HG03066 (cell line): ENCODE results near the gene CTRB2.
"Not testable (repeated sequence)": the region's sequence is repeated elsewhere in the genome, so short reads cannot be mapped to it uniquely, and the experiment has no call there.

Experiments
- ATAC-seq: cut with Tn5 transposase; IDR thresholded peaks from one replicate; pipeline ENCODE4 v1.9.1; 2021; ENCODE audit warnings: low read depth; ENCODE audit not compliant: unreplicated experiment

Gene CTRB2

GRCh38 chr16:75242436-75243078 is 35.6 kb upstream of the CTRB2 start:
- not testable (repeated sequence) for ATAC-seq

- no peak for ATAC-seq
Measured at GRCh38 chr16:75241955-75242354, 35.0 kb upstream of the CTRB2 start.

- ATAC-seq: no peak
Measured at GRCh38 chr16:75241412-75241811, 34.5 kb upstream of the CTRB2 start.

- not testable (repeated sequence) for ATAC-seq
Measured at GRCh38 chr16:75240633-75241032, 33.7 kb upstream of the CTRB2 start.

GRCh38 chr16:75239542-75240122 is 32.7 kb upstream of the CTRB2 start:
- no peak for ATAC-seq

GRCh38 chr16:75238853-75239541 is 32.0 kb upstream of the CTRB2 start:
- ATAC-seq: no peak

- no peak for ATAC-seq
Measured at GRCh38 chr16:75238132-75238852, 31.3 kb upstream of the CTRB2 start.

- no peak for ATAC-seq
Measured at GRCh38 chr16:75237398-75238131, 30.6 kb upstream of the CTRB2 start.

GRCh38 chr16:75236736-75237397 is 29.9 kb upstream of the CTRB2 start:
- ATAC-seq: no peak

- ATAC-seq: no peak
Measured at GRCh38 chr16:75236232-75236631, 29.3 kb upstream of the CTRB2 start.

- ATAC-seq: no peak
Measured at GRCh38 chr16:75235721-75236193, 28.8 kb upstream of the CTRB2 start.

- no peak for ATAC-seq
Measured at GRCh38 chr16:75234856-75235696, 28.1 kb upstream of the CTRB2 start.

GRCh38 chr16:75233611-75233938 is 26.6 kb upstream of the CTRB2 start:
- ATAC-seq: no peak

GRCh38 chr16:75231570-75231969 is 24.6 kb upstream of the CTRB2 start:
- ATAC-seq: no peak

- ATAC-seq: no peak
Measured at GRCh38 chr16:75230471-75231110, 23.6 kb upstream of the CTRB2 start.

GRCh38 chr16:75229172-75230031 is 22.4 kb upstream of the CTRB2 start:
- no peak for ATAC-seq

GRCh38 chr16:75228143-75228976 is 21.4 kb upstream of the CTRB2 start:
- no peak for ATAC-seq
